SK-N-MC (cell line): ENCODE data around the gene ARMCX6.
A peak's percentile ranks its signal among the peaks of the same experiment; 100 is the strongest.
"Not testable (repeated sequence)": the region's sequence is repeated elsewhere in the genome, so short reads cannot be mapped to it uniquely, and the experiment has no call there.

Experiments
- DNase-seq: peaks from one replicate; pipeline ENCODE4 v3.0.0-alpha.2; 2011; ENCODE audit warnings: low read depth, low spot score
- H3K27ac ChIP-seq: fragments of 200-600 bp; sonication (generic); 2 replicates; pipeline ENCODE4 v1.5.1; 2016; ENCODE audit warnings: mixed run types
- H3K36me3 ChIP-seq: fragments of 200-600 bp; sonication (generic); 2 replicates; pipeline ENCODE4 v1.6.1; 2017; ENCODE audit warnings: antibody characterized with exemption, low read length, mixed read lengths; ENCODE audit not compliant: insufficient read depth
- H3K4me3 ChIP-seq: fragments of 200-600 bp; sonication (generic); 2 replicates; pipeline ENCODE4 v1.5.1; 2016
- H3K9ac ChIP-seq: fragments of 200-600 bp; sonication (generic); 2 replicates; pipeline ENCODE4 v1.8.0; 2017; ENCODE audit warnings: mixed run types, mixed read lengths; ENCODE audit not compliant: insufficient read length
- H3K9me3 ChIP-seq: fragments of 200-600 bp; sonication (generic); 2 replicates; pipeline ENCODE4 v1.6.1; 2017; ENCODE audit warnings: low read depth, mild to moderate bottlenecking, antibody characterized with exemption, low read length, moderate library complexity, mixed read lengths
- EZH2 ChIP-seq: fragments of 200-600 bp; sonication (generic); IDR thresholded peaks from one replicate; pipeline ENCODE4 v1.6.1; 2017; ENCODE audit warnings: antibody characterized with exemption
- FOXP2 ChIP-seq: optimal IDR thresholded peaks from 2 replicates; pipeline ENCODE3; 2011; ENCODE audit warnings: mild to moderate bottlenecking, moderate library complexity; ENCODE audit not compliant: insufficient read depth; ENCODE audit errors: extremely low read length, control extremely low read depth
- POLR2AphosphoS5 ChIP-seq: IDR thresholded peaks from 2 replicates; pipeline ENCODE4 v1.6.1; 2012; ENCODE audit warnings: mild to moderate bottlenecking, low read depth, low read length, borderline replicate concordance

The ARMCX6 gene

GRCh38 chrX:101617211-101618191 lies at the start of gene ARMCX6:
Gene ARMCX6, minus strand, starts transcription at chrX:101618000. Its CDS starts 1,380 bp downstream, at chrX:101616620.
- Histone ChIP-seq H3K9me3 (no peaks in the 10 kb centered on the region), H3K27ac (no peak within 1 kb of the TSS), H3K9ac (peak within 1 kb of the TSS; percentile 15), H3K4me3 (peak within 1 kb of the TSS; percentile 64), H3K36me3 (no peaks in the 10 kb centered on the region)
- TF ChIP-seq FOXP2 (no peak), POLR2AphosphoS5 (peak; percentile 49), EZH2 (no peak)
- no peak for DNase-seq

- Histone ChIP-seq H3K9ac (no peak within 1 kb of the TSS), H3K36me3 (no peaks in the 10 kb centered on the region), H3K9me3 (no peaks in the 10 kb centered on the region), H3K4me3 (no peak within 1 kb of the TSS), H3K27ac (no peak within 1 kb of the TSS)
- TF ChIP-seq FOXP2, result no peak
- TF ChIP-seq POLR2AphosphoS5, result no peak
- no peak for TF ChIP-seq EZH2
- DNase-seq, result no peak
Observed at GRCh38 chrX:101659601-101660063, 41.8 kb upstream of the ARMCX6 start, which contains the start of gene ARMCX2. Gene ARMCX2, minus strand, starts transcription at chrX:101659850. Its CDS starts 2,262 bp downstream, at chrX:101657588.

GRCh38 chrX:101658661-101659491 lies 41.1 kb upstream of the ARMCX6 start:
- no peak for DNase-seq
- TF ChIP-seq FOXP2, result no peak
- peak; percentile 64; the same call in 1 of the 2 replicates for TF ChIP-seq POLR2AphosphoS5
- TF ChIP-seq EZH2, result no peak
- Histone ChIP-seq H3K27ac (no peak overlapping the region), H3K9me3 (no peaks in the 10 kb centered on the region), H3K4me3 (no peak overlapping the region), H3K36me3 (no peaks in the 10 kb centered on the region), H3K9ac (no peak overlapping the region)

DNA sequence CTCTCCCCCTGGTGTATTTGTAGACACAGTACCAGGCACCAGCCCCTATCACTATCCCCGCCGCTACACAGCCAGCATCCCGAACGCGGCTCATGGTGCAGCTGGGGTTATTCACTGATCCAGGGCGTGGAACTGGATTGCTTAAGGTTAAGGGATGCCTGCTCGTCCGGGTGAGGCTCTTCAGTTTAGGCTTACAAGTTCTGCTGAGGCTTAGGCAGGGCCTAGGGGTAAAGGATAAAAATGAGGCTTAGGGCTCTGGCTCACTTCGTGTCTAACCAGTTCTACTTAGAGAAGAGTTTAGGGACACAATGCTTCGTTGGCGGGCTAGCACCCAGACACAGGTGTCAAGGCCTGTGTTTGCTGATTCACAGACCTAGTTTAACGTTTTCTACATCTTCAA lies 39.7 kb upstream of the ARMCX6 start:
- Histone ChIP-seq H3K27ac (no peak overlapping the region), H3K36me3 (no peaks in the 10 kb centered on the region), H3K9ac (no peak overlapping the region), H3K4me3 (no peak overlapping the region), H3K9me3 (no peaks in the 10 kb centered on the region)
- TF ChIP-seq POLR2AphosphoS5, result no peak
- no peak for DNase-seq

DNA sequence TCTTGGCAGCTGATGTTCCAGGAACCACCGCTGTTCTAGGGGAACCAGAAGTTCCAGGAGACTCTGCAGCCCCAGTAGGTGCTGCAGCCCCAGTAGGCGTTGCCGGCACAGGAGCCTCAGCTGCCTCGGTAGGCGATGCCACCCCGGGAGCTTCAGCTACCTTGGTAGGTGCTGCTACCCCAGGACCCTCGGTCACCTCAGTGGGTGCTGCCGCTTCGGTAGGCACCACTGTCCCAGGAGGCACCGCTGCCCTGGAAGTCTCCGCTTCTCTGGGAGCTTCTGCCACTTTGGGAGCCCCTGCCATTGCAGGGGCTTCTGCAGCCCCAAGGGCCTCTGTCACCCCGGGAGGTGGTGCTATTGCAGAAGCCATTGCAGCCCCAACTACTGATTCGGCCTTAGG lies 39.0 kb upstream of the ARMCX6 start:
- Histone ChIP-seq H3K9me3 (no peaks in the 10 kb centered on the region), H3K36me3 (no peaks in the 10 kb centered on the region), H3K9ac (no peak overlapping the region), H3K4me3 (no peak overlapping the region), H3K27ac (no peak overlapping the region)
- TF ChIP-seq POLR2AphosphoS5 (no peak), FOXP2 (no peak), EZH2 (no peak)
- DNase-seq, result no peak

GRCh38 chrX:101655534-101655933 lies 37.7 kb upstream of the ARMCX6 start:
- Histone ChIP-seq H3K9me3 (no peaks in the 10 kb centered on the region), H3K36me3 (no peaks in the 10 kb centered on the region), H3K9ac (no peak overlapping the region), H3K4me3 (no peak overlapping the region), H3K27ac (no peak overlapping the region)
- no peak for DNase-seq
- no peak for TF ChIP-seq POLR2AphosphoS5
- TF ChIP-seq FOXP2, result no peak
- no peak for TF ChIP-seq EZH2

DNA sequence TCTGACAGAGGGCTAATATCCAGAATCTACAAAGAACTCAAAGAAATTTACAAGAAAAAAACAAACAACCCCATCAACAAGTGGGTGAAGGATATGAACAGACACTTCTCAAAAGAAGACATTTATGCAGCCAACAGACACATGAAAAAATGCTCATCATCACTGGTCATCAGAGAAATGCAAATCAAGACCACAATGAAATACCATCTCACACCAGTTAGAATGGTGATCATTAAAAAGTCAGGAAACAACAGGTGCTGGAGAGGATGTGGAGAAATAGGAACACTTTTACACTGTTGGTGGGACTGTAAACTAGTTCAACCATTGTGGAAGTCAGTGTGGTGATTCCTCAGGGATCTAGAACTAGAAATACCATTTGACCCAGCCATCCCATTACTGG lies 29.9 kb upstream of the ARMCX6 start:
- not testable (repeated sequence) for H3K9ac ChIP-seq, DNase-seq, H3K36me3 ChIP-seq, H3K27ac ChIP-seq, H3K9me3 ChIP-seq, H3K4me3 ChIP-seq

DNA sequence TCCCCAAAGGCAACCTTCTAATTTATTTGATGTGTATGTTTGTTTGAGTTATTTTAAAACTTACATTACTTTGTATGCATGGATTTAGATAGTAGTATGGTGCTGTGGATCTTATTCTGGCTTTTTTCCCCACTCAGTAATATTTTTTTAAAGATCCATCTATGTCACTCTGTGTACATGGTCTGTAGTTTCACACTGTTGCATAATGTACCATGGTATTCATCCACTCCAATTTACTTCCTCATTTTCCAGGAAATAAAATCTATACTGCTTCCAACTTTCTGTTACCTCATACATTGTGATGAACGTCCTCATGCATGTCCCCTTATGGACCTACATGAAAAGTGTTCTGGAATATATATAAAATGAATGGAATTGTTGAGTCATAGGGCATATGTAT lies 24.3 kb upstream of the ARMCX6 start:
- H3K36me3 ChIP-seq, result no peaks in the 10 kb centered on the region
- no peak overlapping the region for H3K4me3 ChIP-seq
- DNase-seq, result no peak
- TF ChIP-seq EZH2, result no peak
- no peak for TF ChIP-seq POLR2AphosphoS5
- no peak for TF ChIP-seq FOXP2
- H3K9me3 ChIP-seq, result no peaks in the 10 kb centered on the region
- no peak overlapping the region for H3K27ac ChIP-seq
- H3K9ac ChIP-seq, result no peak overlapping the region
